KOPT-K1 (cell line): Measurements from ENCODE around the gene CHD3.

ENCODE experiments used
- H3K27ac ChIP-seq: fragments of 200-600 bp; sonication (generic); 2 replicates; pipeline ENCODE4 v1.5.1; 2016; ENCODE audit warnings: antibody characterized with exemption, mild to moderate bottlenecking, low read depth, low read length; ENCODE audit not compliant: poor library complexity, severe bottlenecking
- H3K36me3 ChIP-seq: fragments of 200-600 bp; sonication (generic); 2 replicates; pipeline ENCODE4 v1.5.1; 2017; ENCODE audit warnings: antibody characterized with exemption, mild to moderate bottlenecking, low read length, moderate library complexity; ENCODE audit not compliant: insufficient read depth
- H3K9me3 ChIP-seq: fragments of 200-600 bp; sonication (generic); 2 replicates; pipeline ENCODE4 v1.5.1; 2017; ENCODE audit warnings: antibody characterized with exemption, low read length, mild to moderate bottlenecking; ENCODE audit not compliant: insufficient read depth, poor library complexity, severe bottlenecking

CHD3 gene

GRCh38 chr17:7916808-7917207 is 28.2 kb downstream of the CHD3 start:
- H3K36me3 ChIP-seq: peaks cover 10% of the 10 kb centered on the region; the same call in 1 of the 2 replicates
- H3K9me3 ChIP-seq: no peaks in the 10 kb centered on the region
- H3K27ac ChIP-seq: no peak overlapping the region

DNA sequence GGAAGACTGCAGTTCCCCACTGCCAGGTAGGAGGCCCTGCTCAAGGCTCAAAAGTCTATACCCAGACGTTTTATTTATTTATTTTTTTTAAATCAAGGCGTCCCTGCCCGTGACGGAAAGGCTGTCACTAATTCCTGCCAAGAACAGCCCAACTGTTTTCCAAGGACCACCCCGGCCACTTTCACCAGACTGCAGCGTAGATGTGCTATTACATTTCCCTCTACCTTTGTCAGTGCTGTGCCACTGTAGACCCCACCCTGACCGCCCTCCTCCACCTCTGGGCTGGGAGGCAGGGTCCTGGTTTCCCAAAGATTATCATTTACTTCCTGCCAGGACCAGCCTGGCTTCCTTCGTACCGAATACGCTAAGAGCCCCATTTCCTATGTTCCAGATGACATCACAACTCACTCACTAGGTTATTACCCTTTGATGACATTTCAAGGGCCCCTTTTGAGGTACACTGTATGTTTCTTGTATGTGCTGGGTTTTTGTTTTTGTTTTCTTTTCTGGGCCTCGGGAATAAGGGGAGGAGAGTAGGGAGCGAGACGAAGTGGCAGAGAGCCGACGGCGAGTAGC is 33.8 kb downstream of the CHD3 start:
- Histone ChIP-seq H3K9me3 (no peaks in the 10 kb centered on the region), H3K27ac (peak overlapping the region; percentile 68), H3K36me3 (no peaks in the 10 kb centered on the region)

- H3K36me3 ChIP-seq: no peaks in the 10 kb centered on the region
- peak overlapping the region; percentile 68 for H3K27ac ChIP-seq
- H3K9me3 ChIP-seq: no peaks in the 10 kb centered on the region
Observed at GRCh38 chr17:7922845-7923628, 34.4 kb downstream of the CHD3 start.

DNA sequence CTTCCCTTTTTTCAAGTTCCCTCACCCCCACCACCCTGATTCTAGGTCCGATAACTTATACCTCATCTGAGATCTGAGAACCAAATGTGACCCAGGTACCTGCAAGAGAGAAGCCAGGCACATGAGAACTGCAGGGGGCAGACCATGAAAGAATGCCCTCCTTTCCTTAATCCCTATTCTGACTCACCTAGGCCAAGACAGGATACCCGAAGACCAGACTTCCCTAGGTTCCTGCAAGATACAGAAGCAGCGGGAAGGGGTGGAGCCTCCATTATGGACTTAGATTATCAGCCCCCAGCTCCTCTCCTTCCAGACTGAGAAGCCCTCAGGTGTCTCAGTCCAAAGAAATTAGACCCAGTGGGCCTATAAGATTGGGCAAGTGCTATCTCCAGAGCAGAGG is 39.0 kb downstream of the CHD3 start:
- Histone ChIP-seq H3K9me3 (no peaks in the 10 kb centered on the region), H3K36me3 (no peaks in the 10 kb centered on the region; the same call in 1 of the 2 replicates), H3K27ac (no peak overlapping the region)

DNA sequence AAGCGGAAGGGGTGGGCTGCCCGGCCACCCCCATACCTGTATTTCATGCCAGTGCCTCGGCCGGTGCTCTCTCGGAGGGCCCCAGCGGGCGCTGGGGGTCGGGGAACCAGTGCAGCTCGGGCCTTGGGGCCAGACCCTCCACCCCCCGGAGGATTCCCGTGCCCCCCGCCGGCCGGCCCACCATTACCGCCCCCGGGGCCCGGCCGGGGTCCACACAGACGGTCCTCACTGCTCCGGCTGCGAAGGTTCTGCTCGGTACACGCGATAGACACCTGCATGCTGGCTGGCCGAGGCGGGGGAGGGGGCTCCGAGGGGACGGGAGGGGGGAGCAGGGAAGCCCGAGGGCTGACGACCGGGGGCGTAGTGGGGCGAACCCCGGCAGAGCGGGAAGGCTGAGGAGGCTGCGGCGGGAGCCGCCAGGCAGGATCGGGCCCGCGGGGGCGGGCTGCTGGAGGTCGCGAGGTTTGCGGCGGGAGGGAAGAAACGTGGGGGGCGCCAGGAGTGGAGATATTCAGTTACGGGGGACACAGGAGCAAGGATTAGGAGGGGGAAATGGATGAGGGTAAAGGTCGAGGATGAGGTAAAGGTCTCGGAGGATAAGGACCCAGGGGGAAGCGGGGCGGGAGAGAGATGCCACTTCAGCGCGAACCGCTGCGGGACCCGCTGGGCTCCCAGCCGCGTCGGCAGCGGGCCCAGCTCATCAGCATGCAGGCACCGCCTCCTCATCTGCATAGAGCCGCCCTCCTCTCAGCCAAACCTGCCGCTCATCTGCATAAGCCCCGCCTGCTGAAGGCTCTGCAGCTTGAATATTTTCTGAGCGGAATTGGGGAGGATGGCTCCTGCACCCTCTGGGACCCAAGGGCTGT is 40.8 kb downstream of the CHD3 start, which contains the start of gene KCNAB3:
TSS of gene KCNAB3 (minus strand) at position 699 of the 866 bp plus-strand sequence. CDS start at position 278, 421 bp downstream.
- Histone ChIP-seq H3K27ac (peak within 1 kb of the TSS; percentile 21), H3K9me3 (no peaks in the 10 kb centered on the region)

DNA sequence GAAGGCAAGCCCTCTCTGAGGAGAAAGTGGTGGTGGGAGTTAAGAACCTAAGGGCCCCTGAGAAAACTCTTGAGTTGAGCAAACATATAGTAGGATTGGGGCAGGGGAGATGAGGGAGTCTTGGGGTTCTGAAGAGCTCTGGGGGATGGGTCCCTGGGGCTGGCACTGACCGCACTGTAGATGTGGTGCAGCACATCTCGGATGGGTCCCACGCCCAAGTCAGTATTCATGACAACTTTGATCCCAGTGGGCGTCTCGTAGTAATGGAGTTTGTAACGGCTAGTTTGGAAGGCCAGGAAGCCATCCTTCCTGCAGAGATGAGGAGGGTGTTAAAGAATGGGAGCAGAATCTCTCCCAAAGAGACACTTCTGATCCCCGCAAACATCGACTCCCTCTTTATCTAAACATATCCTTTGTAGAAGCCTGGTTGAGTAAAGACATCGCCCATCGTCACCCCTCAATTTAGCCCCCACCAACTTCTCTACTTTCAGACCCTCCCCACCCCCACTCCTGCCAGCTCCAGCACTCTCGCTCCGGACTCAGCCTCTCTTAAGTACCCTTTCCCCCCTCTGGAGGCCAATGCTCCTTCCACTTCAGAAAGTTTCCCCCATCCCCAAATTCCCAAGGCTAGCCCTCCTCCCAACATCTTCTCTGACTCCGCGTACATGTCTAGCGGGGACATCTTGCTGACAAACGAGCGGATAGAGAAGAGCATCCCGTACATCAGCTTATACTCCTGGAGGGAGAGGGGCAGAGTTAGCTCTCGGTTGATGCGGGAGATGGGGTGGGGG is 42.4 kb downstream of the CHD3 start:
- peaks cover 21% of the 10 kb centered on the region for H3K36me3 ChIP-seq
- peak overlapping the region; percentile 92 for H3K27ac ChIP-seq
- no peaks in the 10 kb centered on the region for H3K9me3 ChIP-seq

More for the DNA sequence above, 40.8 kb downstream of the CHD3 start, which contains the start of gene KCNAB3:
- peaks cover 7% of the 10 kb centered on the region; the same call in 1 of the 2 replicates for H3K36me3 ChIP-seq

DNA sequence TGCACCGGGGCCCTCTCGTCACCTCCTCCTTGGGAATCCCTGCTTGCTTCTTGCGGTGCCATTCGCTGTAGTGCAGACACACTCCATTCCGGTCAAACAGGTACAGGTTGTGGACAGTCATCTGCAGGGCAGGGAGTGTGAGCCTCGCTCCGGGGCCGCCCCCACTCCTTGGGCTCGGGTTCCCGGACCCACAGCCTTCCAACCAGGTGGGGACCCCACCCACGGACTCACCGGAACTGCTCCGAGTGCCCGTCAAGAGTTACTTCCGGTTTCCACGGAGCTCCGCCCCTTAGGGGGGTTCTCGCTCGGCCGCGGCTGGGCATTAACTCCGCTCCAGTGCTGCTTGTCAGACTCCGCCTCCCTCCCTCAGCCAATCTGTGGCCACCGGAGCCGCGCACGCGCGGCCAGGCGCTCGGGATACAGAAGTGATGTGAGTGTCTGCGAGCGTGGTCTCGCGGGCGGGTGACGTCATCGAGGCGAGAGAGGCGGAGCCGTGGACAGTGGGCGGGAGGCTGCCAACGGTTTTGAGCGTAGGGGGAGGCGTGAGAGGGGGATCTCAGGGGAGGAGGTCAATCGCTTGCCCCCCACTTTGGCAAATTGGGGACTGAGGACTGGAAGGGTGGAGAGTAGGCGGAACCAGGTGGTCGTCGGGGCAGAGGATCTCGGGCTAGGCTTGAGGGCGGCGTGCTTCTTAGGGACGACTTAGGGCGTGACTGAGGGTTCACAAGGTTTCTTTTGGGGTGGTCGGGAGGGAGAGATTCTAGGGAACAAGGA is 43.3 kb downstream of the CHD3 start, which contains the start of the genes CNTROB and TRAPPC1:
TSS of gene CNTROB (plus strand) at position 498 of the 774 bp plus-strand sequence. CDS start 874 bp downstream, outside the sequence.
TSS of gene TRAPPC1 (minus strand) at position 238 of the 774 bp plus-strand sequence. CDS start at position 121, 117 bp downstream.
- H3K36me3 ChIP-seq: peaks cover 30% of the 10 kb centered on the region
- no peaks in the 10 kb centered on the region for H3K9me3 ChIP-seq
- H3K27ac ChIP-seq: peak within 1 kb of the TSS; percentile 92

- Histone ChIP-seq H3K9me3 (no peaks in the 10 kb centered on the region), H3K36me3 (peaks cover 34% of the 10 kb centered on the region), H3K27ac (peak overlapping the region; percentile 92)
Observed at GRCh38 chr17:7932483-7932891, 43.9 kb downstream of the CHD3 start.

- Histone ChIP-seq H3K9me3 (no peaks in the 10 kb centered on the region), H3K27ac (peak overlapping the region; percentile 92)
Observed at GRCh38 chr17:7932949-7933348, 44.4 kb downstream of the CHD3 start.

GRCh38 chr17:7935859-7936258 is 47.3 kb downstream of the CHD3 start:
- no peak overlapping the region for H3K27ac ChIP-seq
- H3K9me3 ChIP-seq: no peaks in the 10 kb centered on the region
- peaks cover 65% of the 10 kb centered on the region for H3K36me3 ChIP-seq

More at GRCh38 chr17:7932949-7933348, 44.4 kb downstream of the CHD3 start:
- peaks cover 36% of the 10 kb centered on the region for H3K36me3 ChIP-seq

DNA sequence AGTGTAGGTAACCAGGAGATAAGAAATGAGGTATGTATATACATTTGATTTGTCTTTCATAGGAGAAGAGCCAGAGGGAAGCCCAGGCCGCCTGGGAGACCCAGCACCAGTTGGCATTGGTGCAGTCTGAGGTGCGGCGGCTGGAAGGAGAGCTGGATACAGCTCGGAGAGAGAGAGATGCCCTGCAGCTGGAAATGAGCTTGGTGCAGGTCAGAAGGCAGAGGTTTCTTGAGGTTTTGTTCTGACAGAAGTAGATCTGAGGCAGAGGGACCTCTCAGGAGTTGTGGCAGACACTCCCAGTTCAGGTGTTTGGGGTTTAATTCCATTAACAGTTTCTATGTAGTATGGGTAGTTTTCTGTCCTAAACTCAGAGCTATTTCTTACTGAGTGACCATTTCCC is 51.4 kb downstream of the CHD3 start:
- peaks cover 94% of the 10 kb centered on the region for H3K36me3 ChIP-seq
- no peak overlapping the region for H3K27ac ChIP-seq
- H3K9me3 ChIP-seq: no peaks in the 10 kb centered on the region

- Histone ChIP-seq H3K27ac (no peak overlapping the region), H3K36me3 (peaks cover 96% of the 10 kb centered on the region), H3K9me3 (no peaks in the 10 kb centered on the region)
Observed at GRCh38 chr17:7940743-7941142, 52.2 kb downstream of the CHD3 start.

DNA sequence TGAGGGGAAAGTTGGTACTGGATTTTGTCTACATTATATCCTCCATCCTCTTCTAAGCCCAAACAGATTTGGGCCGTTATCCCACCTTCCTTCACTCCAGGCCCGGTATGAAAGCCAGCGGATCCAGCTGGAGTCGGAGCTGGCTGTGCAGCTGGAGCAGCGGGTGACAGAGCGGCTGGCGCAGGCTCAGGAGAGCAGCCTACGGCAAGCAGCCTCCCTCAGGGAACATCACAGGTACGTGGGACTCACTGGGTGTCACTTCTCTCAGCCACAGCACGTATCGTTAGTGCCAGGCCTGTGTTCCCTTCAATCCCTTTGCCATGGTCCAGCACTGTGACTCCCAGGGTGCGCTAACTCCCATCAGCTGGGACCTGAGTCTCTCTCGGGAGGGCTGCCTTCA is 54.7 kb downstream of the CHD3 start:
- Histone ChIP-seq H3K9me3 (no peaks in the 10 kb centered on the region), H3K36me3 (peaks cover 98% of the 10 kb centered on the region), H3K27ac (no peak overlapping the region)
